ENCODE data around the gene FAF1.
"Not testable (repeated sequence)": the region's sequence is repeated elsewhere in the genome, so short reads cannot be mapped to it uniquely, and the experiment has no call there.

FAF1 gene

DNA sequence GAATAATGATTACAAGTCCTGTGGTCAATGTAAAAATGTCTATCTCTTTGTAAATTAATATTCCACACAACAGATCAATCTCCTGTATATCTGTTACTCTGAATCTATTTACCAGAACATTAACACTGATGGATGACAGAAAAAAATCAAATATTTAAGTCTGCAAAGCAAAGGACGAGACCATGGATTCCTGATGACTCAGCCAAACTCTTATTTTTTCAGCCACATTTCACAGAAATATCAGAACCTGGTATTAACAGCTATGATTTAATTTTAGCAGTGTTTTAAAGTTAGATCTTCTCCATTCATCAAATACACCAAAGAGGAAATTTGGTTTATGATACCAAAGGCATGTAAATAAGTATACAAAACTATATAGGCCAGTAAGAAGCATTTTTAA is 46.1 kb downstream of the FAF1 start:
- in situ Hi-C loops (cut with HindIII; ENCODE audit: low sequenced_read_pairs), result no loop called here

DNA sequence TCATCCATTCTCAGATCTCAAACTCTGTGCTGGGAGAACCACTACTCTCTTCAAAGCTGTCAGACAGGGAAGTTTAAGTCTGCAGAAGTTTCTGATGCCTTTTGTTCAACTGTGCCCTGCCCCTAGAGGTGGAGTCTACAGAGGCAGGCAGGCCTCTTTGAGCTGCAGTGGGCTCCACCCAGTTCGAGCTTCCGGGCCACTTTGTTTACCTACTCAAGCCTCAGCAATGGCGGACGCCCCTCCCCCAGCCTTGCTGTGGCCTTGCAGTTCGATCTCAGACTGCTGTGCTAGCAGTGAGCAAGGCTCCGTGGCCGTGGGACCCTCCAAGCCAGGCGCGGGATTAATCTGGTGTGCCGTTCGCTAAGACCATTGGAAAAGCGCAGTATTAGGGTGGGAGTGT is 49.7 kb downstream of the FAF1 start:
- in situ Hi-C loops (cut with HindIII; ENCODE audit: low sequenced_read_pairs), result not testable (repeated sequence)

DNA sequence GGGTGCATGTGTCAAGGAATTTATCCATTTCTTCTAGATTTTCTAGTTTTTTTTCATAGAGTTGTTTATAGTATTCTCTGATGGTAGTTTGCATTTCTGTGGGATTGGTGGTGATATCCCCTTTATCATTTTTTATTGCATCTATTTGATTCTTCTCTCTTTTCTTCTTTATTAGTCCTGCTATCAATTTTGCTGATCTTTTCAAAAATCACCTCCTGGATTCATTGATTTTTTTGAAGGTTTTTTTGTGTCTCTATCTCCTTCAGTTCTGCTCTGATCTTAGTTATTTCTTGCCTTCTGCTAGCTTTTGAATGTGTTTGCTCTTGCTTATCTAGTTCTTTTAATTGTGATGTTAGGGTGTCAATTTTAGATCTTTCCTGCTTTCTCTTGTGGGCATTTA is 52.5 kb downstream of the FAF1 start:
- in situ Hi-C loops (cut with HindIII; ENCODE audit: low sequenced_read_pairs), result not testable (repeated sequence)

DNA sequence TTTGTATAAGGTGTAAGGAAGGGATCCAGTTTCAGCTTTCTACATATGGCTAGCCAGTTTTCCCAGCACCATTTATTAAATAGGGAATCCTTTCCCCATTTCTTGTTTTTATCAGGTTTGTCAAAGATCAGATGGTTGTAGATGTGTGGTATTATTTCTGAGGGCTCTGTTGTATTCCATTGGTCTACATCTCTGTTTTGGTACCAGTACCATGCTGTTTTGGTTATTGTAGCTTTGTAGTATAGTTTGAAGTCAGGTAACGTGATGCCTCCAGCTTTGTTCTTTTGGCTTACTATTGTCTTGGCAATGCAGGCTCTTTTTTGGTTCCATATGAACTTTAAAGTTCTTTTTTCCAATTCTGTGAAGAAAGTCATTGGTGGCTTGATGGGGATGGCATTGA is 54.0 kb downstream of the FAF1 start:
- in situ Hi-C loops (cut with HindIII; ENCODE audit: low sequenced_read_pairs), result not testable (repeated sequence)

DNA sequence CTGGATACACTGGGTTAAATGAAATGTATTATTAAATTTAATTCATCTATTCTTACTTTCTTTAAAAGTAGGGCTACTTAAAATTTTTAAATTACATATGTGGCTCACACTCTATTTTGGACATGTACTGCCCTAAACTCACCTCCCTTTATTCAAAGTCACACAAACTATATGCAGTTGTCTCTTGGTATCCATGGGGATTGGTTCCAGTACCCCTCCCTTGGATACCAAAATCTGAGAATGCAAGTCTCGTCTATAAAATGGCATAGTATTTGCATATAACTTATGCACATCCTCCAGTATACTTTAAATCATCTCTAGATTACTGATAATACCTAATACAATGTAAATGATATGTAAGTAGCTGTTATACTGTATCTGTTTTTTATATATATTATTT is 57.6 kb downstream of the FAF1 start:
- in situ Hi-C loops (cut with HindIII; ENCODE audit: low sequenced_read_pairs), result no loop called here

DNA sequence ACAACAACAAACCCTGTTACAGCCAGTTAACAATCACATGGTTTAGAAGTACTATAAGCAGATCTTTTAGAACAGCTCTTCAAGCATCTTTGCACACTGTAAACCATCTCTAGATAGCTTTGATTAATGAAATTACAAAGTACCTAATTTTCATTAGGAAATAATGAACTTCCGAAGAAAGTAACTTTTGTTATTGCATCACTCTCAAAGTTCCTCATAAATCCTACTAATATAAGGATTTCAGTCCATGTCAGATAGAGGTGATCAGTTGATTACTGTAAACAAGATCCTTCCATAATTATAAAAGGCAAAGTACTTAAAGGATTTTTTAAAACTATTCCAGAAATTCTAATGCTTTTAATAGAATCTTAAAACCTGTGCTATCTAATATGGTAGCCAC is 58.2 kb downstream of the FAF1 start:
- in situ Hi-C loops (cut with HindIII; ENCODE audit: low sequenced_read_pairs), result no loop called here

DNA sequence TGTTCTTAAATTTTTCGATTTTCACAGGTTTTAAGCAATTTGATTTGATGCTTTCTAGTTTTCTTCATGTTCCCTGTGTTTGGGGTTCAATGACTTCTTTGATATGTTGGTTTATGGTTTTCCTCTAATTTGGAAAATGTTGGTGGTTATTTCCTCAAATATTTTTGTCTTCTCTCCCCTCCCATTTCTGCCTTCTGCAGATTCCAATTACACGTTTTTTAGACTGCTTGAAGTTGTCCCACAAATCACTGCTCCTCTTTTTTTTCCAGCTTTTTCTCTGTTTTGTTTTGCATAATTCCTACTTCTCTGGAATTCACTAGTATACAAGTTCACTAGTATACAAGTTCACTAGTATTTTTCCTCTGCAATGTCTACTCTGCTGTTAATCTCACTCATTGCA is 61.3 kb downstream of the FAF1 start:
- in situ Hi-C loops (cut with HindIII; ENCODE audit: low sequenced_read_pairs), result no loop called here

DNA sequence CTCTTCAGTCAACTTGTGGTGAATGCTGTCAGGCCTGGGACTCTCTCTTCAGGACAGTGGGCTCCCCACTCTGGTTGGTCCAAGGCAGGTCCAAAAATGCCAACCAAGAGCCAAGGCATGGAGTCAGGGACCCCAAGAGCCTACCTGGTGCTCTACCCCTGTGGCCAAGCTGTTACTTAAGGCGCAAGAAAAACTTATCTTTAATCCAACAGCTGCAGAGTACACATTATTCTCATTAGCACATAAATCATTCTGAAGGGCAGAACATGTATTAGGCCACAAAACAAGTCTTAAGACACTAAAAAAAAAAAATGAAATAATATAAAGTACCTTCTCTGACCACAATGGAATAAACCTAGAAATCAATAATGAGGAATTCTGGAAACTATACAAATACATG is 65.7 kb downstream of the FAF1 start:
- in situ Hi-C loops (cut with HindIII; ENCODE audit: low sequenced_read_pairs), result no loop called here

DNA sequence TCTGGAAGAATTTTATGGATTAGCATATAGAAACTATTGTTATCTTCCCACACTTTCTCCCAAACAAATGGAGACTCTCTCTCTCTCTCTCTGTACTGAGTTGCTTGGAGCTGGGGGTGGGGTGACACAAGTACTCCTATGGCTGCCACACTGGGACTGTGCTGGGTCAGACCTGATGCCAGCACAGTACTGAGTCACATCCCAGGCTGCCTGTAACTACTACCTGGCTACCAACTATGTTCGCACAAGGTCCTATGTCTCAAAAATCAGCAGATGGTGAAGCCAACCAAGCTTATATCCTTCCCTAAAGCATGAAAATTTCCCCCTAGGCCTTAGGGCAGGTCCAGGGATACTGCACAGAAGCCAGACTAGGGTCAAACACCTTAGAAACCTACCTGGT is 66.6 kb downstream of the FAF1 start:
- in situ Hi-C loops (cut with HindIII; ENCODE audit: low sequenced_read_pairs), result no loop called here

DNA sequence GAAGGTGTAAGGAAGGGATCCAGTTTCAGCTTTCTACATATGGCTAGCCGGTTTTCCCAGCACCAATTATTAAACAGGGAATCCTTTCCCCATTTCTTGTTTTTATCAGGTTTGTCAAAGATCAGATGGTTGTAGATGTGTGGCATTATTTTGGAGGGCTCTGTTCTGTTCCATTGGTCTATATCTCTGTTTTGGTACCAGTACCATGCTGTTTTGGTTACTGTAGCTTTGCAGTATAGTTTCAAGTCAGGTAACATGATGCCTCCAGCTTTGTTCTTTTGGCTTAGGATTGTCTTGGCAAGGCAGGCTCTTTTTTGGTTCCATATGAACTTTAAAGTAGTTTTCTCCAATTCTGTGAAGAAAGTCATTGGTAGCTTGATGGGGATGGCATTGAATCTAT is 72.5 kb downstream of the FAF1 start:
- in situ Hi-C loops (cut with HindIII; ENCODE audit: low sequenced_read_pairs), result not testable (repeated sequence)

DNA sequence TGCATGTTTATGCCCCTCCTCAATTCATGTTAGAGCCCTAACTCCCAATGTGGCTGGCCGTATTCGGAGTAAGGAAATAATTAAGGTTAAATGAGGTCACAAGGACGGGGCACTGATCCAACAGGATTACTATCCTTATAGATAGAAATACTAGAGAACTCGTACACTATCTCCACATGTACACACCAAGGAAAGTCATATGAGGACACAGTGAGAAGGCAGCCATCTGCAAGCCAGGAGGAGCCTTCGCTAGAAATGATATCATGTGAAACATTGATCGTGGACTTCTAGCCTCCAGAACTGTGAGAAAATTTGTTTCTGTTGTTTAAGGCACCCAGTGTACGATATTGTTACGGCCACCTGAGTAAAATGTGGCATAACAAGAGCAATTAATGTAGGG is 79.7 kb downstream of the FAF1 start:
- in situ Hi-C loops (cut with HindIII; ENCODE audit: low sequenced_read_pairs), result no loop called here

DNA sequence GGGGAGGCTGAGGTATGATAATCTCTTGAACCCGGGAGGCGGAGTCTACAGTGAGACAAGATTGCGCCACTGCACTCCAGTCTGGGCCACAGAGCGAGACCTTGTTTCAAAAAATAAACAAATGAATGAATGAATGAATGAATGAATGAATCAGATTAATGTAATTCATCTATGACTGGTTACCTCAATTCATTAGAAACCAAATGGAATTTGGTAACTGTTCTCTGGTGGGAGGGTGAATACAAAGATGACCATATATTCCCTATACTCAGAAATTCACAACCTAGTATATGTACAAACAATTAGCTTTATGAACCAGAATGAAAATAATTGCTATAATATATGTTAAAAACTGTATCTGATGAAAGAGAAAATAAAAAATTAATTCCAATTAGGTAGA is 80.9 kb downstream of the FAF1 start:
- in situ Hi-C loops (cut with HindIII; ENCODE audit: low sequenced_read_pairs), result no loop called here

DNA sequence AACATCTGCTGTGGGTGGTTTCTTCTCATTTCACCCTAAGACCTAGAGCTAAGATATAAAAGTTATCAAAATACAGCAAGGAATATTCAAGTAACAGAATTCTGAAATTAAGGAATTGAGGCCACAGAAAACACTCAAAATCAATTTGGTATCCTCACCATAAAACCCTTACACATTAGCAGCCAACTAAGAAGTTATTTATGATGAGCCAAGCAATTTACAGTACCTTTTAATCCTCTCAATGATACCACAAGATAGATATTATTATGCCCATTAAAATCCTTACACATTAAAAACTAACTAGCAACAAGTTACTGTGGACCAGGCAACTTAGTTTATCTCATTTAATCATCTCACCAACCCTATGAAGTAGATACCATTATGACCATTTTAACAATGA is 81.6 kb downstream of the FAF1 start:
- in situ Hi-C loops (cut with HindIII; ENCODE audit: low sequenced_read_pairs), result no loop called here

DNA sequence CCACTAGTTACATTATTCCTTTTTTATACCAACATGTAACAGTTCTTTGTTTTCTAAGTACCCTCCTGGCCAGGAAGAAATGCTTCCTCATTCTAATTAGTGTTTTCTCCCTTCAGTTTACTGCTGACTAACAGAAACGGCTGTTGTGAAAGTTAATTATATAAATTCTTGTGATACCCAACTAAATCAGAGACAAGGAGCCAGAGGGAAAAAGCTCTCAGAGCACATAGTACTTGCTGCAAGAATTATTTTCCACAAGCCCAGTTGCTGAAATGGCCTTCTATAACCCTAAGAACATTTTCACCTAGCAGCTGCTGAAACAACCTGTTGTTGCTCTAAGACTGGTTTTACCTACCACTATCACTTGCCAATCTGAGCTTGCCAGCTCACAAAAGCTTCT is 82.4 kb downstream of the FAF1 start:
- in situ Hi-C loops (cut with HindIII; ENCODE audit: low sequenced_read_pairs), result no loop called here

DNA sequence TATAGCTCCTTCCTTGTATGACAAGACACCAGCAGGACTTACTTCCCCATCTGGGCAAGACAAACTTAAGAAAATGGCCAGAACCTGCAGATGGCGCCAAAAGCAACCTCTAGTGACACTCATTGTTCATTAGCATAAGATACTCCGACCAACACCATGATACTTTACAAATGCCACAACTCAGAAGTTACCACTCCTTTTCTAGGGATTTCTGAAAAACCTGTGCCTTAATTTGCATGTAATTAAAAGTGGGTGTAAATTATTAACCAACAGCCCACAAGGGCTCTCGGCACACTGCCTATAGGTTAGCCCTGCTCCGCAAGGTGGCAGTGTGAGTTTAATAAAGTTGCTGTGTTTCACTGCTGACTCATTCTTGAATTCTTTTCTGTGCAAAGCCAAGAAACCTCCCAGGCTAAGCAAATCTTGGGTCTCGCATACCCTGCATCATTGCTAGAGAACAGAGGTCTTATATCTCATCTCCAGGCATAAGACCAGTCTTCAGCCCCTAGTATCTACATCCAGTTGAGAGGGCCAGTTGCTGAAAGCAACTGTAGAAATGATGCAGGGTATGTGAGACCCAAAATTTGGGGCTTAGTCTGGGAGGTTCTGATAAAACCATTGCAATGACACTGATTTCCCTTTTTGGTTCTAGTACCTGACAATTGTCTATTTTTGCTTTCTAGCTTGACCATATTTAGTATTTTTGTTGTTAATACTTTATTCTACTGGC is 86.4 kb downstream of the FAF1 start:
- in situ Hi-C loops (cut with HindIII; ENCODE audit: low sequenced_read_pairs), result no loop called here

DNA sequence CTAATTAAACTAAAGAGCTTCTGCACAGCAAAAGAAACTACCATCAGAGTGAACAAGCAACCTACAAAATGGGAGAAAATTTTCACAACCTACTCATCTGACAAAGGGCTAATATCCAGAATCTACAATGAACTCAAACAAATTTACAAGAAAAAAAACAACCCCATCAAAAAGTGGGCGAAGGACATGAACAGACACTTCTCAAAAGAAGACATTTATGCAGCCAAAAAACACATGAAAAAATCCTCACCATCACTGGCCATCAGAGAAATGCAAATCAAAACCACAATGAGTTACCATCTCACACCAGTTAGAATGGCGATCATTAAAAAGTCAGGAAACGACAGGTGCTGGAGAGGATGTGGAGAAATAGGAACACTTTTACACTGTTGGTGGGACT is 95.2 kb downstream of the FAF1 start:
- in situ Hi-C loops (cut with HindIII; ENCODE audit: low sequenced_read_pairs), result not testable (repeated sequence)

DNA sequence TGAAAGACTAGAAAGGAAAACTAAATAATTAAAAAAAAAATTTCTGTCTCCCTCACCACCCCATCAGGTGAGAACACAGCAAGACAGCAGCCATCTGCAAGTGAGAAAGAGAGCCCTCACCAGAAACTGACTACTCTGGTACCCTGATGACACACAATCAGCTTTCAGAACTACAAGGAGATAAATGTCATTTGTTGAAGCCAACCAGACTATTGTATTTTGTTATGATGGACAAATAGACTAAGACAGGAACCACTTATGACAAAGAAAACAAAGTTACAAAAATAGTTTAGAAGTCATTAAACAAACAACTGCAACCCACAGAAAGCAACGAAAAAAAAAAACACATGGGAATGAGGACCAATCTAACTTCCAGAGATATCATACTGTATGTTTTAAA is 98.3 kb downstream of the FAF1 start:
- in situ Hi-C loops (cut with HindIII; ENCODE audit: low sequenced_read_pairs), result no loop called here

DNA sequence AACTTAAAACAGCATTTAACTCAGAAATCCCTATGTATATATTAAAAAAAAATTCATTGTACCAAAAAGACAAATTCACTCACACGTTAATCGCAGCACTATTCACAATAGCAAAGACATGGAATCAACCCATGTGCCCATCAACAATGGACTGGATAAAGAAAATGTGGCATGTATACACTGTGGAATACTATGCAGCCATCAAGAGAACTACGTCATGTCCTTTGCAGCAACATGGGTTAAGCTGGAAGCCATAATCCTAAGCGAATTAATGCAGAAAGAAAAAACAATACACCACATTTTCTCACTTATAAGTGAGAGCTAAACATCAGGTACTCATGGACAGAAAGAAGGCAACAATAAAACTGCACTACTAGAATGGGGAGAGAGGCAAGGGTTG is 99.4 kb downstream of the FAF1 start:
- in situ Hi-C loops (cut with HindIII; ENCODE audit: low sequenced_read_pairs), result no loop called here

DNA sequence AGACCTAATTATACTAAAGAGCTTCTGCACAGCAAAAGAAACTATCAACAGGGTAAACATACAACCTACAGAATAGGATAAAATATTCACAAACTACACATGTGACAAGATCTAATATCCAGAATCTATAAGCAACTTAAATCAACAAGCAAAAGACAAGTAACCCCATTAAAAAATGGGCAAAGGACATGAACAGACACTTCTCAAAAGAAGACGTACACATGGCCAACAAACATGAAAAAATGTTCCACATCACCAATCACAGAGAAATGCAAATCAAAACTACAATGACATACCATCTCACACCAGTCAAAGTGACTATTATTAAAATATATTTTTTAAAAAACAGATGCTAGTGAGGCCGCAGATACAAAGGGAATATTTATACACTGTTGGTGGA is 99.8 kb downstream of the FAF1 start:
- in situ Hi-C loops (cut with HindIII; ENCODE audit: low sequenced_read_pairs), result no loop called here

DNA sequence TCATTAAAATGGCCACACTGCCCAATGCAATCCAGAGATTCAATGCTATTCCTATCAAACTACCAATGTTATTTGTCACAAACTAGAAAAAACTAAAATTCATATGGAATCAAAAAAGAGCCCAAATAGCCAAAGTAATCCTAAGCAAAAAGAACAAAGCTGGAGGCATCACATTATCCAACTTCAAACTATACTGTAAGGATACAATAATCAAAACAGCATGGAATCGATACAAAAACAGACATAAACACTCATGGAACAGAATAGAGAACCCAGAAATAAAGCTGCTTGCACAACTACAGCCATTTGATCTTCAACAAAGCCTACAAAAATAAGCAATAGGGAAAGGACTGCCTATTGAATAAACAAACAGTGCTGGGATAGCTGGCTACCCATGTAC is 100.4 kb downstream of the FAF1 start:
- in situ Hi-C loops (cut with HindIII; ENCODE audit: low sequenced_read_pairs), result no loop called here

DNA sequence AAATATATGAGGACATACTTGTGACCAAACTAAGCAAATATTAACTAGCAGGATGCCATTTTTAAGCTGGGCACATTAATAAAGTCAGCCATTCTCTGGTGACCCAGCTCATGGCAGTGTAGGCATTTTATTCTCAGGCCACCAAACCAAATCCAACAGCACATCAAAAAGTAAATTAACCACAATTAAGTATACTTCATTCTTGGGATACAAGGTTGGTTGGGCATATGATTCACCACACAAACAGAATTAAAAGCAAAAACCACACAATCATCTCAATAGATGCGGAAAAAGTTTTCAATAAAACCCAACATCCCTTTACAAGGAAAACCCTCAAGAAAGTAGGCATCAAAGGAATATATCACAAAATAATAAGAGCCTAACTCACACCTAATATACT is 101.3 kb downstream of the FAF1 start:
- in situ Hi-C loops (cut with HindIII; ENCODE audit: low sequenced_read_pairs), result no loop called here

DNA sequence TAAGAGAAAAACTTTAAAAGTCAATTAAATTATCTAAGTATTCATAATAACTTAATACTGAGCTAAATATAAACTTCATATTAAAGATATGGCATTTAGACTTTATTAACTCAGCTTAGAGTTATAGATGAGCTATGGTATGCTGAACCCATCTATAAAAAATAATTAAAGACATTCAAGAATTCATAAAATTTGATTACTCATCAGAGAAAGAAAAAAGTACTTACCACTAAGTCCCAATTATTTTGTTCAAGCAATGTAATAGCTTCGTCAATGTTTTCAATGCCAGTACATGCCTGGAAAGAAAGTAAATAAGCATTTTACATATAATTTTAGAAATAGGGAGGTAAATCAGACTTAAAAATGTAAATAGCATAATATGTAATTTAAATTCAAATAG is 102.4 kb downstream of the FAF1 start:
- in situ Hi-C loops (cut with HindIII; ENCODE audit: low sequenced_read_pairs), result no loop called here

DNA sequence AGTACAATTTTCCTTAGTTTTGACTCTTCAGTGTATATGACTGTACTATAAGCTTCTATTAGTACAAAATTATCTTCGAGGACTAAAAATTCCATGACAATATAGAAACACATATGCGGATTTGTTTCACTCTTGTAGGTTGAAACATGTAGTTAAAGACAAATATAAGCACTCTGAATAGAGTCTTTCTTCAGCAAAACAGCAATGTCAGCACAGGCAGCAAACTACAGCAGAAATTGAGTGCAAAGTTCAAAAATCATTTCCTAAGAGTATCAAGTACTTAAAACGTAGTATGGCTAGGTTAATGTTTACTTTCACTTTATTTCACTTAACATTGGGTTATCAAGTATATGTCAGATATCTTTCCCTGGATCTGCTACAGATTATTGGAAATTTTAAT is 106.7 kb downstream of the FAF1 start:
- in situ Hi-C loops (cut with HindIII; ENCODE audit: low sequenced_read_pairs), result no loop called here
